DMS53 (cell line): Measurements from ENCODE around the gene HOXC11.

Experiments
- DNase-seq: peaks from one replicate; lab custom pipeline; 2025; lab: John Stamatoyannopoulos, UW

Gene HOXC11

DNA sequence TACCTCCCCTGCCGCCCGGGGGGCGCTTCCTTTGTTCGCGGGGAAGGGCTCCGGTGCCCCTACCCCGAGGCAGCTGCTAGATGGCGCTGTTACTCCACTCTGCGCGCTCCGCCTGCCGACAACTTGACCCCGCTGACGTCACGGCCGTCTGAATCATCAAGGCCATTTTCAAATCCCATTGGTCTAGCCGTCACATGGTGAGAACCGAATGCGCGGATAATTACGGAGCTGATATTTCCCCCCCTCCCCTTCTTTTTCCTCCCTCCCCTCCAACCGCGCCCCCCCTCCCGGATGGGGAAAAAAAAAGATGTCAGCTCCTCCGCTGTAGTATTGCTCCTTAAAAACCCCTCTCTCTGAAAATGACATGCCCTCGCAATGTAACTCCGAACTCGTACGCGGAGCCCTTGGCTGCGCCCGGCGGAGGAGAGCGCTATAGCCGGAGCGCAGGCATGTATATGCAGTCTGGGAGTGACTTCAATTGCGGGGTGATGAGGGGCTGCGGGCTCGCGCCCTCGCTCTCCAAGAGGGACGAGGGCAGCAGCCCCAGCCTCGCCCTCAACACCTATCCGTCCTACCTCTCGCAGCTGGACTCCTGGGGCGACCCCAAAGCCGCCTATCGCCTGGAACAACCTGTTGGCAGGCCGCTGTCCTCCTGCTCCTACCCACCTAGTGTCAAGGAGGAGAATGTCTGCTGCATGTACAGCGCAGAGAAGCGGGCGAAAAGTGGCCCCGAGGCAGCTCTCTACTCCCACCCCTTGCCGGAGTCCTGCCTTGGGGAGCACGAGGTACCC is 12.2 kb downstream of the HOXC11 start, which contains the start of gene HOXC10:
TSS of gene HOXC10 (plus strand) at position 246 of the 791 bp plus-strand sequence. CDS start at position 360, 114 bp downstream.
- peak; percentile 63 for DNase-seq

DNA sequence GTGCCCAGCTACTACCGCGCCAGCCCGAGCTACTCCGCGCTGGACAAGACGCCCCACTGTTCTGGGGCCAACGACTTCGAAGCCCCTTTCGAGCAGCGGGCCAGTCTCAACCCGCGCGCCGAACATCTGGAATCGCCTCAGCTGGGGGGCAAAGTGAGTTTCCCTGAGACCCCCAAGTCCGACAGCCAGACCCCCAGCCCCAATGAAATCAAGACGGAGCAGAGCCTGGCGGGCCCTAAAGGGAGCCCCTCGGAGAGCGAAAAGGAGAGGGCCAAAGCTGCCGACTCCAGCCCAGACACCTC is 12.7 kb downstream of the HOXC11 start:
- no peak for DNase-seq

DNA sequence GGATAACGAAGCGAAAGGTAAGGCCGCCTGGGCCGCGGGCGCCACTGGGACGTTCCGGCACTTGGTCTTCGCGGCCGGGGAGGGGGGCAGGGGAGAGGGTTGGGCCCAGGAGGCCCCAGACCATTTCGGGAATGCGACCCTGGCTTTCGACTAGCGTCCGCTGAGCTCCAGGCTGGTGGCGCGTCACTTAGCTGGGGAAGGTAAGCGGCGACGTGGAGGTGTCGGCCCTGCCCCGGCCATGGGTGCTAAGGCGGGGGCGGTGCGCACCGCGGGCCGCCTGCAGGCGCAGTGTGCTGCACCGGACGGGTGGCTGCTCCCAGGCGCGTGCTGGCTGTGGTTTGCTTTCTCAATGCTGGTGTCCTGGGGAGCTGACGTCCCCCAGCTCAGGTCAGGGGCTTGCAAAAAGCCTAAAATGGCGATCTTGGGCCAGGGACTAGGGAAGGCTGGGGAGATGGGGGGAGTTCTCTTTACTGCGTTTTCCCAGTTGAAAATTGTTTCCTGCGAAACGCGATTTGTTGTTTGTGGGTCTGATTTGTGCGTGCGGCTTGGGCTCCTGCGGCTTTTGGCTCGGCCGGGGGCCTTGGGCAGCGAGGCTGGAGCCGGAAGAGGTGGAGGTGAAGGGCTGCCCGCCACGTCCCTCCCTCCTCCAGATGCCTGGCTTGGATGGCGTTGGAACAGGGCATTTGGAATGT is 13.2 kb downstream of the HOXC11 start:
- DNase-seq: no peak

DNA sequence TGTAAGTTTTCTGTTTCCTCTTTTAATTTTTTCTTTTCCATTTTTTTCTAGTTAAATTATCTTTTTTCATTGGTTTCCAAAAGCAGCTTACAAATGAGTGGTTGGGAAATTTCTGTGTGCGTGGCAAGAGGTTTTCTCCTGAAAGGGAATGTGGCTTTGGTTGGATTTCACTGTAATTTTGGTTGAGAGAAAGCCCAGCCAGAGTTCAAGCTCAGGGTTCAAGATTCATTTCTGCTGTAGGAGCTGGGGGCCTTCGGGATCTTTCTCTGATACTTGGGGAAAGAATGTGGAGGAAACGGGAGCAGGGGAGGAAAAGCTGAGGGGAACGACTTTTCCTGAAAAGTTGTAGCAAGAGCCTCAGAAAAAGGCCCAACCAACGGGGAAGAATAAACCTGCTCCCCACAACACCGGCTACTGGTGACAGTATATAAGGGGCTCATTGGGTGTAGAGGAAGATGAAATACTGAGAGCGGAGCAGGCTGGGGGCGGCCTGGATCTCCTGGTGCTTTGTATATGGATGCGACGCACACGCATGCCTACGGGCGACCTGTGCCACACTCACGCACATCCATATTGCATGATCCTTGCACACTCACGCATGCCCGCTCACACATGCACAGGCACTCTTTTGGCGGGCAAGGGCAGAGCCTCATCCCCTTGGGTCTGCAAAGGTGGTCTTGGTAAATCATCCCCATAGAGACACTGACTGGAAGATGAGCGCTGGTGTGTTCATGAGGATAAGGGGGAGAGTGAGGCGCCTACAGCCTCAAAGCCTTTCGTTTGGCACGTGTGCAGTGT is 14.0 kb downstream of the HOXC11 start:
- DNase-seq: no peak

DNA sequence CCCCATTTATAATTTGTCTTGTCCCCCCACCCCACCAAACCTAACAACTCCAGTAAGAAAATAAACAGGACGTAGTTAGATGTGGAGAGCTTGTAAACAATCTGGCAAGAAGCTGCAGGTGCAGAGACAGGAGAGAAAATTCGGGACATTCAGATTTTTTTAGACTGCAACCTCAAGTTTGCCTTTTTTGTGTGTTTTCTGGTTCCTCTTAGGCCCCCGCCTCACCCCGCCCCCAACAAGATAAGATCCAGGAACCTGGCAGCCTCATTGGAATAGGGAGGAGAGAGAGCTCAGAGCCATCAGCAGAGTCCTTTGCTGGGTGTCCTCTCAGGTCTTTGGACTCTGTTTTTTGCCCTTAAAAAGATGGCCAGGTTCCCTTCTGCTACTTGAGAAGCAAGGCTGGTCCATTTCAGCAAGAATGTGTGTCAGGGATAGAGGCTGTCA is 14.9 kb downstream of the HOXC11 start:
- DNase-seq: no peak

DNA sequence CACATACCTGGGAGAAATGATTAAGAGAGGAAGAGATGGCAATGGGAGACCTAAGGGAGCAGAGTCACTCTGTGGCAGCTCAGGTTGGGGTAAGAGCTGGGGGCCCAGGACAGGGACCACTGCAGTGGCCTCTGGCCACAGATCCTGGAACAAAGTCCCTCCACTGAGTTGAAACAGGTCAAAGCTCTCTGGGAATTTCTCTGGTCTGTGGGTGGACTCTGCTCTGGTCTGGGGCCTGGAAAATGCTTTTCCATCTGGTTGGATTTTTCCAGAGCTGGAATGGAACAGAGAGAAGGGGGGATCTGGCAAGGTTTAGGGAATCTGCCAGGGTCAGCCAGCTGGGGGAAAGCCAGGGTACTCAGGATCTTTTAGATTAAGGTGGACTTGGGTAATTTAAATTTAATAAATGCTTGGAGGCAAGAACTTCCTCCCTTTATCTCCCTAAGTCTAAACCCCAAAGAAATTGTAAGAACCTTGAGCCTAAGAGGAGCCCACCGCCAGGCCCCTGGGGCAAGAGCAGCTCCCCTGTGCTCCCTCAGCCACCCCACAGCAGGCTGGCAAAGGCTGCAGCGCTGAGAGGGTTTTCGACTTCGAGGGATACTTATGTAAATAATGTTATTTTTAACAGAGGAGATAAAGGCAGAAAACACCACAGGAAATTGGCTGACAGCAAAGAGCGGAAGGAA is 15.8 kb downstream of the HOXC11 start:
- no peak for DNase-seq

DNA sequence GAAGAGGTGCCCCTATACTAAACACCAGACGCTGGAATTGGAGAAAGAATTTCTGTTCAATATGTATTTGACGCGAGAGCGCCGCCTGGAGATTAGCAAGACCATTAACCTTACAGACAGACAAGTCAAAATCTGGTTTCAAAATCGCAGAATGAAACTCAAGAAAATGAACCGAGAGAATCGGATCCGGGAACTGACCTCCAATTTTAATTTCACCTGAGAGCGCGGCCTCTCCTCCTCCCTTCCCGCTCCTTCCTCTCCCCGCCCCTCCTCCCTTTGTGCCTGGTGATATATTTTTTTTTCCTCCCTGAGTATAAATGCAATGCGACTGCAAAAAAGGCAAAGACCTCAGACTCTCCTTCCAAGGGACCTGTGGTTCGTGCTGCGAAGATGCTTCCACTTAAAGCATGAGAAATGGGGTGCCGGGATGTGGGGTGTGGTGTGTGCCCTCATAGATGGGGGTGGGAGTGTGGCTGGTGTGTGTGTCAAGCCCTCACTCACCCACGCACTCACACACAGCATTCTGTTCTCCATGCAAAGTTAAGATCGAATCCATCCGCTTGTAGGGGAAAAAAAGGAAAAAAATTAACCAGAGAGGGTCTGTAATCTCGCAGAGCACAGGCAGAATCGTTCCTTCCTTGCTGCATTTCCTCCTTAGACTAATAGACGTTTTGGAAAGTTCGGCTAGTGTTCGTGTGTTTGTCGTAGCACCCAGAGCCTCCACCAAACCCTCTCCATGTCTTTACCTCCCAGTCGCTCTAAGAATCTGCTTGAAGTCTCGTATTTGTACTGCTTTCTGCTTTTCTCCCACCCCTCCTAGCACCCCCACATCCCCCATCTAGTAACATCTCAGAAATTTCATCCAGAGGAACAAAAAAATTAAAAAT is 16.5 kb downstream of the HOXC11 start:
- DNase-seq: peak; percentile 67

DNA sequence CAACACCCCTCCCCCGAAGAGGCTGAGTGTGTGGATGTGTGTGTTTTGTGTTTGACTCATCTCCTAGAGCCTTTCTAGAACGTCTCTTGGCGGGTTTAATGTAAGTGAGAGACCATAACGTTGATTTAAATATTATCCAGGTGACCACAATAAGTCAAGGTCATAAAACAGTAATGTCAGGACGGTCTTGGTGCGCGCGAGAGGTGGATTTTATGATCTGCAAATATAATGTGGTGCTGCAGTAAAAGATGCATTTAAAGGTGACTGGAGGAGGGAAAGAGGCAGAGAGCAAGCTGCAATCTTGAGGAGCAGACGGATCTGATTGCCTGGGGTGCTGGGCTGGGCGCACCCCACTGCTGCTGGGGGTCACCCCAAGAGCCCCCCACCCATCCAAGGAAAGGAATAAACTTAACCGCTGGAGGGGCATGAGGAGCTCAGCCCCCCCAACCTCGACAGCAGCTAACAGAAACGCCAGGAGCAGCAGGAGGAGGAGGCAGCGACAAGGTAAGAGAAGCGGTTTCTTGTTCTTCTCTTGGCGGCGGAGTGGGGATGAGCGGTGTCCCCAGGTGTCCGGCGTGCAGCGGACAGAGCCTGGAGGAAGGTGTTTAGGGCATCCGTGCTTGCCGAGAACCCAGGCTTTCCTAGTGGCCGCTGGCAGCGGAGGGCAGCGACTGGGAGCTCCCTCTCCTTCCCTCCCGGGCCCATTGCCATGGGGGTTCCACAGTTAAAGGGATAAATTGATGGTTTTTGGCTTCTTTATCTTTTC is 17.6 kb downstream of the HOXC11 start:
- DNase-seq: no peak

DNA sequence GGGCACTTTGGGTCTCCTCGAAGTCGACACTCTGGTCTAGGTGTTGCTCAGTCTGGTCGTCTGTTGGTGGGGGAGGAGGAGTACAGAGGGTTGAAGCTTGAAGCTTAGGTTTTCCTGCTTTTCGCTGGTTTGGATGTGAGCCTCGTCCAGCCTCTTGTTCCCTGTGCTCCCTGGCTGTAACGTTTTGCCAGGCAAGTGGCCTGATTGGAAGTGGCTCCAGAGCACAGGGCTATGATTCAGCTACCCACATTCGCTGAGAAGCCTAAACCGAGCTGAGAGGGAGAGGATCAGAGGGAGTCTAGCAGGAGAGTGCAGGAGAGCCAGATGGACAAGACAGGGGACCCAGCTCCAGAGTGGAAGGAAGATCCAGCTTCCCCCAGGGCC is 18.1 kb downstream of the HOXC11 start:
- DNase-seq: no peak

DNA sequence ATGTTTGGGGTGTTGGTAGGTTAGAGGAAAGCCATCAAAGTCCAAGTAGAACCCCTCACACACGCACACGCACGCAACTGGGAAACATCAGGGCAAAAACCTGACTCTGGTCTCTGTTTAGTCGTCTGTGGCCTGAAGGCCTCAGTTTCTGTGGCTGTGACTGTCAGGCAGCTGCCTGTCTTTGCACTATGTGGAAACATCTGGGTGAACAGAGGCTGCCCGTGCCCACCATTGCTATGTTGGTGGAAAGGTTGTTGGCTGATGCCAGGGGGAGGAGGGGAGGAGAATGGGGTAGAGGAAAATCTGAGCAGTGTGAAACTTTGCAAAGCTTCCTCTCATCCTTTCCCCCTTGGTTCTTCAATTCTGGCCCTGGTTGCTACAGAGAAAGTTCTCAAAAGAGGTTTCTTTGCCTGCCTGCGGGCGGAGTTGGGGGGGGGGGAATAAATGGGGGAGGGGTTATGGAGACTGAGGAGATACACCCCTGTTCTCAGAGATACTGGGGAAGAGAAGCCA is 19.5 kb downstream of the HOXC11 start:
- DNase-seq: no peak

DNA sequence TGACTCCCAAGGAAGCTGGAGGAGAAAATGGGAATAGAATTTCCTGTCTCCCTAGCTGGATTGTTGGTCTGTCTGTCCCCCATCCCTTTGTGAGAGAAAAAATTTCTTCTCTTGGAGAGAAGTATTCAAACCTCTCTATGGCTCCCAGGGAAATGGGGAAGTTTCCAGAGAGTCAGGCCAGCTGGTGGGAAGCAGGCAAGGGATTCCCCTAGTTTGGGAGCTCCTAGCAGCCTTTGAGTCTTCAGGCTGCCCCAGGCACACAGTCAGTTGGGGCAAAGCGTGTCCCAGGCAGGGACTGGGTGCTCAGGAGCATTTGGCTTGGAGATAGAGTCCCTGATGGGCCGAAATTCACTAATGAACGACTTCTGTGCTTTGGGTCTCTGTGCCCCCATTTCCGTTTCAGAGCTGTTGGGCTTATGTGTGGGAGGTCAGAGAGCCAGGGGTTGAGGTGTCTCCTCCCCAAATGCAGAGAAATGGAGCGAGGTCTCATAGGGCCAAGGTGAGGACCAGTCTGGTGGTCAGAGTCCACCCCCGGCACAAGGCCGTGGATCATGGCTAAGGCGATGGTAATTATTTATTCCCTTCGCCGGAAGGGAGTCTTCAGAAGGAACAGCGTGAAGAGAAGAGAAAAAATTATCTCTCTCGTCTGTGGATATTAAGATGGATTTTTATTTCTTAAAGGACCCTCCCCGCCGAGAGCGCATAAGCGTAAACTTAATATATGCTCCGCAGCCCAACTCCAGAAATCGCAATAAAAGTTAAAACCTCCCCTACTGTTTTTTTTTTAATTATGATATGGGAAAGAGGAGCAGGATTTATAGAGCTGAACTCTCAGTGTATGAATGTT is 20.5 kb downstream of the HOXC11 start:
- no peak for DNase-seq

DNA sequence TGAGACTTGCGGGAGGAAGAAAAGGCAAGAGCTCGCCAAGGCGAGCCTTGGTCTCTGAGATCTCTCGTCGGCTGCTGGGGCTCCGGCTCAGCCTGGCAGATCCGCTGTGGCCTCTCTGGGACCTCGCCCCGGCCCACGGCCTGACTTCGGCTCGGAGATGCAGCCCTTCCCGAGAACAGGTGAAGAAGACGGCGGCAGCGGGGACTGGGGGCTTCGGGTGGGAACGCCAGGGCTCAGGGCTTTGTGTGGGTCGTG is 21.0 kb downstream of the HOXC11 start:
- DNase-seq: no peak

DNA sequence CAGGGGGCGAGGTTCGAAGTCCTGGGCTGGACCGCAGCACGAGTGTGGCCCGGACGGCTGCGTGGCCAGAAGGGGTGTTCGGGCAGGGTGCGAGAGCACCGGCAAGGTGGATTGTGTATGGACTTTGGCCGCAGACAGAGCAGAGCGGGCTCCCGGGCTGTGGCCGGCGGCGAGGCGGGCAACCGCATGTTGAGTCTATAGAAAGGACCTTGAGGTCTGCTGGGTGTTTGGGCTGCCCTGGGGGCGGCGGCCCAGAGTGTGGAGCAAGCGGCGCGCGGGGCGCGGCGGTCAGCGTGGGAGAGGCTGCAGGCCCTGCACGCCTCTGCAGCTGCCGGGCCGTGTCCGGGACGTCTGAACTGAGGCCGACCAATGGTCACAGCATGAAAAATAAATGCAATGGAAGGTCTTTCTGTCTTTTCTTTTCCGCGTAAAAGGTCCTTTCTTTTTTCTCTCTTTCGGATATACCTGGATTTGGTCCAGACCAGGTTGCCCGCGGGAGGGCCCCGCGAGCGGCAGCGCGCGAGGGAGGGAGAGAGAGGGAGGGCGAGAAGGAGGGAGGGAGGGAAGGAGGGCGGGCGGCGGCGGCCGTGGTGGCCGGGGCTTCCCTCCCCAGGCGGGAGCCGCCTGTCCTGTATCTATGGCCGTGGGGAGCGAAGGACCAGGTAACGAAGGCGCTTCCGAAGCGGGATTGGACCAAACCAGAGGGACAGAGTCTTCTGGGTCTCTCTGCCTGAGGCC is 21.5 kb downstream of the HOXC11 start:
- DNase-seq: no peak

DNA sequence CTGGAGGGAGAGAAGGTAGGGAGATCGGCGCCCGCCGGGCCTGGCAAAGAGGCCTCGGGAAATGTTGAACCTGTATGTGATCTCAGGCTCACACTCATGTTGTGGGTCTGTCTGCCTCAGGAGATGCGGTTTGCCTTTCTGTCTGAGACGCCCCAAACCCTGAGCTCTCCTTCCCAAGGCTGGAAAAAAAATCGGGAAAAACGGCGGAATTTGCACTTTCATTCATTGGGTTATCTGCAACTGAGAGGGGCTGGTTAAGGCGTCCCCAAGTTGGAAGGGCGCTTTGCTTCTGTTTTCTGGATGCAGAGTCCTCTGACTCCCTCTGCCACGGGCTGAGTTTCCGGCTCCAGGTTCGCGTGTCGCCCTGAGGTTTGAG is 22.1 kb downstream of the HOXC11 start:
- DNase-seq: no peak

DNA sequence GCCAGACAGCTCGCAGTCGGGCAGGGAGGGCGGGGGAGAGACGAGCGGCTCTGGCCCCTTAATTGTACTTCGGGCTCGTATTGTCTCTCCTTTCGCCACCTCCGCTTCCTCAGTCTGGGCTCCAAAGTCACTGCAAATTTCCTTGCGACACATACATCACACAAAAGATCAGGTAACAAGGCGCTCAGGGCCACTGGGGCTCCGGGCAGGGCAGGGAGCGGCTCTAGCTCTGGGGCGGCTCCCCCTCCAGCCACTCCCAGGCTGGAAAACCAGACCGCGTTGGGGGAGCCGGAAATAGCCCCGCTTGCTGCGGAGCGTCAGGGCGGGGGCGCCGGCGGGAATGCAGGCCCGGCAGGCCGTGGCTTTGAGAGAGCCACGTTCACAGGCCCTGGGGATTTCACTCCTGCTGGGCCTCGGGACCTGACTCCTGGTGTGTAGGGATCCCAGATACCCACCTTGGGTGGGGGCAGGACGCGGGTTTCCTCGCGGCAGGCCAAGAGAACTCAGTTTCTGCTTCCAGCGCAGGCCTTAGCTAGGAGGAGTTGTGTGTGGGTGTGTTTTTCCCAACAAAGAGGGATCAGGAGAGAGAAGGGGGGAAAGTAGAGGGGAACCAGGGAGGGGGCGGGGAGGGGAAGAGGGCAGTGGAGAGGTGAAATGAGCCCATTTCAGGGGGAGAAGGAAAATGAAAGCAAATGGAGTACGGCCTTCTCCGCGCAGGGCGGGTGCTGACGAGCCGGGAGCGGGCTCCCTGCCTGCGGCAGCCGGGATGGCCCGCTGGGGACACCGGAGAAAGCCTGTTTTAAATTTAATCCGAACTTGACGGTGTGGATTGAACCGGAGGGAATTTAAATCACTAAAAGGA is 22.7 kb downstream of the HOXC11 start:
- DNase-seq: peak; percentile 33

DNA sequence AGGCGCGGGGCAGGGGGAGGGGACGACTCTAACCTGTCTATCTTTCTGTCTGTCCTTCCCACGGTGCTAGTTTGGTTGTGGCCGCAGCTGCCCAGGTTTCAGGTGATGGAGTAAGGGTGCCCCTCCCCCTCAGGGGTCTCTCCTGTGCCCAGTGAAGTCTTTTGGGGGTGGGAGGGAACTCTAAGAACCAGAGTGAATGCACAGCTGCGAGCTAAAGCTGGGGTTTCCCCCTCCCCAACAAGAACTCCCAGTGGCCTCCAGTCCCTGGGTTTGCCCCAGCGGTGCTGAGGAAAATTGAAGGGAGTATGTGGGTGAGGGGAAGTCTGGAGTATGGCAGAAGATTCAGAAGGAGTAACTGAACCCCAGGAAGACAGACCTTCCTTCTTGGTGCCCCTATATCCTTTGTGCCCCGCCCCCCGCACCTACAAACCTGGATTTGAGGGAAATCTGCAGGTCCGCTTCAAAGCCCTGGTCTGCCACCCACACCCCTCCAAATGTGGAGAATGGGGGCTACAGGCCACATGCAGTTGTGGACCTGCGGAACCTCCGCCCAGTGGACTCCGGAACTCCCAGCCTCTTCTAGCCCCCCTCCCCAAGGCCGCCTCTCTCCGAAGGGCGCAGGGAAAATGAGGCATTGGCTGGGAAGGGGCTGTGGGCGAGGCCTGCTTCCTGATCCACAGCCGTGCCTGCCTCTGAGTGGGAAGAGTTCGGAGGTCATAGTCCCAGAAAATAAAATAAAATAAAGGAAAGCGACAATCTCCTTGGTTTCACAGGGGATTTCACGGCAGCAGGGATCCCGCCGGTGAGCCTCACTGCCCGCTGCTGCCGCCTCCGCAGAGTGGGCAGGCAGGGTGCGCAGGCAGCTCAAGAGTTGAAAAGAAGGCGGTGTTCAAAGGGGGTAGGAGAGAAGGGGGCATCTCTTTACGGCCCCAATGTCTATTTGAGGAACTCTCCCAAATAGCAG is 23.6 kb downstream of the HOXC11 start:
- DNase-seq: no peak
